NCI-H69 (cell line): ENCODE data around the gene PRR18.
"Not testable (repeated sequence)": the region's sequence is repeated elsewhere in the genome, so short reads cannot be mapped to it uniquely, and the experiment has no call there.

Experiments used
- DNase-seq: peaks from one replicate; lab custom pipeline; 2025; lab: John Stamatoyannopoulos, UW

PRR18 gene, protein sequence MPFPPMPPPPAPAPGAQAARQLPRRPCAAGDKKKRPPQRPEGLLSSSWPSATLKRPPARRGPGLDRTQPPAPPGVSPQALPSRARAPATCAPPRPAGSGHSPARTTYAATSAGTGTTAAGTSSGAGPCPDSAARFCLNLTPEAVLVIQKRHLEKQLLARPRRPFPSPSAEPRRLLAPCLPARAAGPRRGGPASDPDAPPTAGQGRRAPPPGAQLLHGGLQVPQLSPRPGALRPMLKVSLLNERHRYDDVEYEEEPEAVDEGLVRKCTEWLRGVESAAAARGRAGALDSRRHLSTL

GRCh38 chr6:166308033-166308768, at the start of gene PRR18:
Gene PRR18 (minus strand): TSS chr6:166308392. CDS start chr6:166308142, 250 bp downstream.
- peak; percentile 76 for DNase-seq

DNA sequence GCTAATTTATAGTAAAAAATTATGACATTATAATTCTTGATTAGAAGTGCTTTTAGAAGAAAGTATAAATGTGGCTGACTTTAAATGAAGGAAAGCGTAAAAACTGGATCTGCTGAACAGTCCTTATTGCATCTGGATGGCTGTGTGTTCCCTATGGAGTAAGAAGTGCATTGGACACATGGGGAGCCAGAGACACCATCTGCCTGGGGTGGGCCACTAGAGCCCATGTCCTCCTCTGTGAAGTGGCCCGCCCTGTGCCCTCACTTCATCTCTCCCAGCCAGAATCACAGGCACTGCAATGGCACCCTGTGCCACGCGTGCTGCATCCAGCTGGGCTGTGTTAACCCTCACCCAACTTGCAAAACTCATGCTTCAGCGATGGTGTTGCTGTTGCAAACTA, 47.4 kb upstream of the PRR18 start:
- DNase-seq: no peak

DNA sequence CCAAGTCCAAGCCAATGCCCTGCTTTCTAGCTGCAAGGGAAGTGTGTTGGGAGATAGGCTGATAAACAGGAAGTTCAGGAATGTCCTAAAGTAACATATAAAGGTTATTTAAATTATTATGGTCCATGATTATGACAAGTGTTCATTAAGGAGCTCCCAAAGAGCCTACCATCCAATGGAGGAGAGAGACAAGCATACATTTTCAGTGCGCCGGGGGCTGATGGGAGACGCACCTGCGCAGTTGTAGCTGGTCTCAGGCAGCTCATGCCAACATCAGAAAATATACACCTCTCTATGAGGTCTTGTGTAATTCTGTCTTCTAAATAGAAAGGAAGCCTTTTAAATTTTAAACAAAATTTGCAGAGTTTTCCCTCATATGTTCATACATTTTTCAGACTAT, 46.8 kb upstream of the PRR18 start:
- DNase-seq: no peak

- no peak for DNase-seq
These were observed 46.0 kb upstream of the PRR18 start for GRCh38 chr6:166354143-166354542.

DNA sequence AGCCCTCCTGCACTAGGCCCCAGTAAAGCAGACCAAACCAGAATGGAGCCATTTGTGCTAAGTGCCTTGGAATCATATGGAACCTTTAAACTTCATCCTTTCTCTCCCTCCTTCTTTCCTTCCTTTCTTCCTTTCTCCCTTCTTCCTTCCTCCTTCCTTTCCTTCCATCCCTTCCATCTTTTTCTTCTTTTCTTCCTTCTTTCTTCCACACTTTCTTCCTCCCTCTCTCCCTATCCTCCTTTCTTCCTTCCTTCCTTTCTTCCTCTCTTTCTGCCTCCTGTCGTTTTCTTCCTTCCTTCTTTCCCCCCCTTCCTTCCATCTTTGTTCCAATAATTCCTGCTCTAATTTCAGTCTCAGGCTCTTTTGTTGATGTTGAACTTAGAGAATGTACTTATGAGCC, 45.3 kb upstream of the PRR18 start:
- DNase-seq: no peak

- no peak for DNase-seq
These were observed 44.7 kb upstream of the PRR18 start for GRCh38 chr6:166352923-166353322.

- peak; percentile 98 for DNase-seq
These were observed 43.6 kb upstream of the PRR18 start for GRCh38 chr6:166351715-166352285.

DNA sequence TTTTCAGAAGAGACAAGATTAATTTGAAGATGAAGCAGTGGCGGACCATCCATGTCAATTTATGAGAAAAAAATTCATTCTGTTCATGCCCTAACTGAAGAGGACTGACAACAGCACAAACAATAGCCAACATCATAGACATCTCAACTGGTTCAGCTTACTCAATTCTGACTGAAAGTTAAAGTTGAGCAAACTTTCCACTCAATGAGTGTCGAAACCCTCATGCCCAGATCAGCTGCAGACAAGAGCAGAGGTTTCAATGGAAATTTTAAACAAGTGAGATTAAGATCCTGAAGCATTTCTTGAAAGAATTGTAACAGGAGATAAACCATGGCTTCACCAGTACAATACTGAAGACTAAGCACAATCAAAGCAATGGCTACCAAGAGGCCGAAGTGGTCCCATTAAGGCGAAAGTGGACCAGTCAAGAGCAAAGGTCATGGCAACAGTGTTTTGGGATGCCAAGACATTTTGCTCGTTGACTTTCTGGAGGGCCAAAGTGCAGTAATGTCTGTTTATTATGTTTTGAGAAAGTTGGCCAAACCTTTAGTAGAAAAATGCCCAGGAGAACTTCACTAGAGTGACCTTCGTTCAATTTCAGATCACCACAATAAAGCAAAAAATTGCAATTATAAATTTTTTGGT, 40.2 kb upstream of the PRR18 start:
- no peak for DNase-seq

DNA sequence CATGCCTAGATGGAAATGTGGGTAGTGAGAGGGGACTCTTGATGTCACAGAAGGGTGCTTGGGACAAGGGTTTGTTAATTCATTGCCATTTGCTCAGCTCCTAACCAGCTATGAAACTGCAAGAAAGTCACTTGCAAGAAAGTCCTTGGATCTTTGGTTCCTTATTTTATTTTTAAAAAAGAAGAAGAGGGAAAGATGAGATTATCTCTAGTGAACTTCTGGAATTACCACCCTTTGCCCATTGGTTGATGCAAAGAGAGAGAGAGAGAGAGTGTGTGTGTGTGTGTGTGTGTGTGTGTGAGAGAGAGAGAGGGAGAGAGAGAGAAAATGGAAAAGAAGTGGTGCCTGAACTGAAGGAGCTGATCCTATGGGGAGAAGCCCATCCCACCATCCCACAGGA, 38.8 kb upstream of the PRR18 start:
- DNase-seq: no peak

GRCh38 chr6:166346449-166346848, 38.3 kb upstream of the PRR18 start:
- DNase-seq: no peak

DNA sequence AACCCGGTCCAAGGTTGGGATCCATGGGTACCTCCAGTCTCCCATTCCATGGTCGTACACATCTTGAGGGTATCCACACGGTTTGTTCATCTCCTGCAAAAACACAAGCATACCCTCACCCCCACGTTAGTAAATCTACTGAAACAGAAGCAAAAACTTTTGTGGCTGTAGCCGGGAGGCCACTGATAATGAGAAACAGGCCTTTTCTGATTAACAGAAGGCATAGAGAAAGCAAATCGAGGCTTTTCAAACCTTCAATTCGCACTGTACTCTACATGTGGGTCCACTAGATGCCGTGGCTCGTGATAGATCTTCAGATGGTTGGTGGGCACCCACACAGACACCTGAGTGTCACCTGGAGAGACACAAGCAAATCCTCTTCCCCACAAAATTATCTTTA, 37.5 kb upstream of the PRR18 start:
- not testable (repeated sequence) for DNase-seq

DNA sequence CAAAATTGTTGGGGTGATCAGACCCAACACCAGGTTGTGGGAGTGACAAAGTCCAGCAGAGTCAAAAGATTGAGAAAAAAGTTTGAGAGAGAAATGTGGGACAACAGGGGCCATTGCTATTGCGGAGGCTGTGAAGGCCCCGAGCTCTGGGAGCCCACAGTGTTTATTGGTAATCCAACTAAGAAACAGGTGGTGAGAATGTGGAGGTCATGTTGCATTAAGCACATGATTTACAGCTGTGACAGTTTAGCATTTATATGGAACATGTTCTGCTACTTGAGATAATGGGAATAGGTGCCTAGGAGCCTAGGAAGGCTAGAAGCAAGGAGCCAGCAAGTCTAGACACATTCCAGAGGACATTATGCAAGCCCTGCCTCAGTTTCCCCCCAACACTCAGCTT, 36.7 kb upstream of the PRR18 start:
- DNase-seq: peak; percentile 19

- no peak for DNase-seq
These were observed 36.0 kb upstream of the PRR18 start for GRCh38 chr6:166344240-166344639.

GRCh38 chr6:166343150-166343487, 34.9 kb upstream of the PRR18 start:
- no peak for DNase-seq

DNA sequence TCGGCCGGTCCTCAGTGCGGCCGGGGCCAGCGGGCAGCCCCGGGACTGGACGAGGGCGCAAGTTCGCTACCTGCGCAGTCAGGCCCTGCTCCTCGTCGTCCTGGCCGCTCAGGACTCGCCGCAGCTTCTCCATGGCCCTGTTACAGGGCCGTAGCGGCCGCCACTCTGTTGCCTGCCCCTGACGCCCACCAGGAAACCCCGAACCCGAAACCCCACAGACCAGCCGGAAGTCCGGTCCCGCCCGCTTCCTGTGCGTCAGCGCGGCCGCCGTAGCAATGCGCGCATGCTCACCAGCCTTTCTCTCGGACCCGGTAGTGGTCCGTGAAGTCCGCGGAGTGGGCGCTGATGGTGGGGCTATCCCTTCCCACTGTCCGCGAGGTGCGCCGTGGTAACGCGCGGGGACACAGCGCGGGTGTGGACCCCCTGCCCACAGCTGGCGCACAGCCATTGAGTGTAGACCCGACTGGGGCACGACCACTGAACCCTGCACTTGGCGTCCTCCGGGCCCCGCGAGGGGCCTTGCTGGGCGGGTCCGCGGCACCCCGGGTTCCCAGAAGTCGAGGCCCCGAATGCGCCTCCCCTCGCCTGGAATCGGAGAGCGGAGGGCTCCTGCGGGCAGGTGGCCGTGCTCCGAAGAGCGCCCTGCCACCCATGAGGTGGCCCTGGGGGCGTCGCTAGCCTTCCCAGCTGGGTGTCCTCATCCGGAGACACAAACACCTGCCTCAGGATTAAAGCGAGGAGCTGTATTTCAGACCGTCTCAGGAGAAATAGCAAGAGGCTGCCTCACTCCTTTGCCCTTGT, 34.4 kb upstream of the PRR18 start, which contains the start of gene SFT2D1:
SFT2D1 (minus strand) TSS at position 197 of the 801 bp plus-strand sequence; CDS start at position 133, 64 bp downstream.
- peak; percentile 87 for DNase-seq

- peak; percentile 42 for DNase-seq
These were observed 33.8 kb upstream of the PRR18 start for GRCh38 chr6:166341977-166342348.

GRCh38 chr6:166341464-166341863, 33.3 kb upstream of the PRR18 start:
- no peak for DNase-seq

GRCh38 chr6:166338854-166339253, 30.7 kb upstream of the PRR18 start:
- no peak for DNase-seq

DNA sequence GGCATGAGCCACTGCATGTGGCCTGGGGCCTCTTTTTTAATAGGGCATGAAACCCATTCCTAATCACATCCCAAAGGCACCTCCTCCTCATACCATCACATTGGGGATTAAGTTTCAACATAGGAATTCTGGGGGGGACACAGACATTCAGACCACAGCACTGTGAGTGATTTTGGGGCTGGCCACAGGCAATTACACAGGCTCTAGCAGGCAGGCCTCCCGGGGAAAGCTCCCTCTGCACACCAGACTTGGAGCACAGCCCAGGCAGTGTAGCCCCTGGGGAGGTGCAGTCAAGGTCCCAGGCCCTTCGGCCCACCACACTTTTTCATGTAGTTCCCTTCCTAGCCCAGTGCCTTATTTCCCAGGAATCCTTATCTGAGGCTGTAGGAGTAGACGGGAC, 28.7 kb upstream of the PRR18 start:
- no peak for DNase-seq

- DNase-seq: no peak
These were observed 27.4 kb upstream of the PRR18 start for GRCh38 chr6:166335378-166336302.

DNA sequence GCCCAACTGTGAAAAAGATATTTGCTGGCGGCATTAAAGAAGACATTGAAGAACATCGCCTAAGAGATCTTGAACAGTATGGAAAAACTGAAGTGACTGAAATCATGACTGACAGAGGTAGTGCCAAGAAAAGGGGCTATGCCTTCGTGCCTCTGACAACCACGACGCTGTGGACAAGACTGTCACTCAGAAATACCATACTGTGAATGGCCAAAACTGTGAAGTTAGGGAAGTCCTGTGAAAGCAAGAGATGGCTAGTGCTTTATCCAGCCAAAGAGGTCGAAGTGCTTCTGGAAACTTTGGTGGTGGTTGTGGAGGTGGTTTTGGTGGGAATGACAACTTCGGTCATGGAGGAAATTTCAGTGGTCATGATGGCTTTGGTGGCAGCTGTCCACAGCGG, 26.7 kb upstream of the PRR18 start:
- DNase-seq: no peak
